Uterus (tissue), 4 donors: Measurements from ENCODE around the gene SHANK2. TPM values are rescaled to one million over a fixed set of nuclear protein-coding genes. Genes with fewer than 3 reads are reported as not detected.
"Not testable (repeated sequence)": the region's sequence is repeated elsewhere in the genome, so short reads cannot be mapped to it uniquely, and the experiment has no call there.

Experiments
- DNase-seq, 2 donors: peaks; one replicate each; pipeline ENCODE4 v3.0.0-alpha.2; 2019 to 2020
- H3K27ac ChIP-seq, 2 donors: fragments of 200-600 bp; sonication (generic); 1 replicate in 1 of 2; 2 replicates in 1 of 2; pipeline ENCODE4 v1.5.1; 2016 to 2018
- H3K27me3 ChIP-seq, 2 donors: fragments of 200-600 bp; sonication (generic); one replicate each; pipeline ENCODE4 v1.5.1; 2018 to 2019; ENCODE audit warnings: control low read depth in 1 of 2
- H3K36me3 ChIP-seq, 2 donors: fragments of 200-600 bp; sonication (generic); one replicate each; pipeline ENCODE4 v1.5.1; 2019; ENCODE audit warnings: control low read depth in 1 of 2
- H3K4me1 ChIP-seq, 2 donors: fragments of 200-600 bp; sonication (generic); one replicate each; pipeline ENCODE4 v1.5.1; 2018 to 2019; ENCODE audit warnings: control low read depth in 1 of 2
- H3K4me3 ChIP-seq, 2 donors: fragments of 200-600 bp; sonication (generic); 1 replicate in 1 of 2; 2 replicates in 1 of 2; pipeline ENCODE4 v1.5.1; 2018 to 2019; ENCODE audit warnings: mild to moderate bottlenecking in 1 of 2
- H3K9me3 ChIP-seq, 2 donors: fragments of 200-600 bp; sonication (generic); one replicate each; pipeline ENCODE4 v1.5.1; 2019; ENCODE audit warnings: control low read depth in 1 of 2
- POLR2A ChIP-seq, 2 donors: fragments of 450-650 bp; IDR thresholded peaks; one replicate each; pipeline ENCODE4 v1.6.1; 2016; ENCODE audit warnings: antibody characterized with exemption in 2 of 2, mild to moderate bottlenecking in 1 of 2, moderate library complexity in 1 of 2
- intact Hi-C: fragments of 100-400 bp; cut with DNase I; formaldehyde crosslinking; loops from one replicate; pipeline ENCODE4 v1.15.1; 2023; ENCODE audit warnings: low total_unique reads
- total RNA-seq, 4 donors: library from RNA; depleted of rRNA in 3 of 4; stranded (reverse); fragments of >200 nt in 3 of 4; gene quantifications; one replicate each; pipeline versions ENCODE4 v1.1.0 to v1.2.4, GENCODE V29; 2014 to 2023
- TF ChIP-seq, protein P1 (sequence below), 4 experiments: fragments of 200-600 bp in 2 of 4; fragments of 450-650 bp in 2 of 4; sonication (generic) in 2 of 4; IDR thresholded peaks; one replicate each; pipeline ENCODE4 v1.5.1; 2016 to 2019; ENCODE audit warnings: antibody characterized with exemption in 4 of 4, mild to moderate bottlenecking in 2 of 4, moderate library complexity in 1 of 4
- donor health status: DM: yes; HTN: yes; CAD: no.

SHANK2 gene
- total RNA-seq, 4 donors from 2014 or later = 0.51 to 6.8 (median 0.99) TPM

DNA sequence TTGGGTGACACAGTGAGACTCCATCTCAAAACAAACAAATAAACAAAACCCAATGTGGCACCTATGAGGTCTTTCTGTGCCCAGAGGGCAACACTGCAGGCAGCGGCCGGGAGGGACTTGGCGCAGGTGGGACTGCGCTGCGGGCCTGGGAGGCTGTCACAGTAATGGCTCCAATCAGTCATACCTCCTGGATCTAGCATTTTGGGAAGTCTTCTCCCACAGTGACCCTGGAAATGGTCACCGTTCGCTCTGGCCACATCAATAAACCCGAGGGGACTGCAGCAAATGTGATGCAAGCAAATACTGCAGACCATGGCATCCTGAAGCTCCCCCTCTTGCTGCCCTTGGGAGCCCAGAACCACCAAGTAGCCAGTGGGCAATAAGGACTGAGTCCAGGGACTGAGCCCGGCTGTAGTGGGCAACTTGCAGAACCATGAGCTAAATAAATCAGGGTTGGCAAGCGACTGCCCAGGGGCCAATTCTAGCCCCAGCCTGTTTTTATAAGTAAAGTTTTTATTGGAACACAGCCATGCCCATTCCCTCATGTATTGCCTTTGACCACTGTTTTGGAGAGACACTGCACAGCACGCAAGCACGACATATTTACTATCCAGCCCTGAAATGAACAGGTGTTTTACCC lies 15.4 kb downstream of the SHANK2 start:
- Histone ChIP-seq H3K27me3 (peaks cover 0 to 4% of the 10 kb centered on the region in 2 donors), H3K27ac (no peak overlapping the region), H3K9me3 (no peaks in the 10 kb centered on the region), H3K4me1 (no peaks in the 10 kb centered on the region), H3K36me3 (no peaks in the 10 kb centered on the region), H3K4me3 (no peak overlapping the region)
- intact Hi-C loops = no loop called here
- no peak for DNase-seq
- TF ChIP-seq, protein P1, sequence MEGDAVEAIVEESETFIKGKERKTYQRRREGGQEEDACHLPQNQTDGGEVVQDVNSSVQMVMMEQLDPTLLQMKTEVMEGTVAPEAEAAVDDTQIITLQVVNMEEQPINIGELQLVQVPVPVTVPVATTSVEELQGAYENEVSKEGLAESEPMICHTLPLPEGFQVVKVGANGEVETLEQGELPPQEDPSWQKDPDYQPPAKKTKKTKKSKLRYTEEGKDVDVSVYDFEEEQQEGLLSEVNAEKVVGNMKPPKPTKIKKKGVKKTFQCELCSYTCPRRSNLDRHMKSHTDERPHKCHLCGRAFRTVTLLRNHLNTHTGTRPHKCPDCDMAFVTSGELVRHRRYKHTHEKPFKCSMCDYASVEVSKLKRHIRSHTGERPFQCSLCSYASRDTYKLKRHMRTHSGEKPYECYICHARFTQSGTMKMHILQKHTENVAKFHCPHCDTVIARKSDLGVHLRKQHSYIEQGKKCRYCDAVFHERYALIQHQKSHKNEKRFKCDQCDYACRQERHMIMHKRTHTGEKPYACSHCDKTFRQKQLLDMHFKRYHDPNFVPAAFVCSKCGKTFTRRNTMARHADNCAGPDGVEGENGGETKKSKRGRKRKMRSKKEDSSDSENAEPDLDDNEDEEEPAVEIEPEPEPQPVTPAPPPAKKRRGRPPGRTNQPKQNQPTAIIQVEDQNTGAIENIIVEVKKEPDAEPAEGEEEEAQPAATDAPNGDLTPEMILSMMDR (IDR thresholded peaks at IDR 0.05) = no peak
- TF ChIP-seq POLR2A (IDR thresholded peaks at IDR 0.05) = no peak

DNA sequence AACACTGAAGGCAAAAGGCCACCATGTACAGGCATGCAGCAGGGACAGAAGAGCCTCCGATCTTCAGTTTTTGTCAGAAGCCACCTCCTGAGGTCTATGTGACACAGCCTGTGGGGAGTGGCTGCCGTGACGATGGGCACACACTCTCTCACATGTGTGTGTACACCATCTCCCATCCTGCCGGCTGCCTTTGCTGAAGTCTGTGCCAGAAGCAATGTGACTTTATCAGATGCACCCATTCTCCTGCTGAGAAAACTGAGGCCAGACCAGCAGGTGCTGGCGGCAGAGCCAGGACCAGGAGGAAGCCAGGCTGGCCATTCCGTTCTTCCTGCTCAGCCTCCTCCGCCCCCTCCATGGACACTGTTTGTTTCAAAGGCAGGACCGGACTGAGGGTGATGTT lies 16.7 kb downstream of the SHANK2 start:
- H3K27ac ChIP-seq = no peak overlapping the region
- no peaks in the 10 kb centered on the region for H3K9me3 ChIP-seq
- no peaks in the 10 kb centered on the region for H3K36me3 ChIP-seq
- intact Hi-C loops = no loop called here
- DNase-seq = no peak
- no peak overlapping the region for H3K4me3 ChIP-seq
- no peaks in the 10 kb centered on the region for H3K4me1 ChIP-seq
- TF ChIP-seq POLR2A (IDR thresholded peaks at IDR 0.05) = no peak
- TF ChIP-seq, protein P1 (IDR thresholded peaks at IDR 0.05) = no peak
- H3K27me3 ChIP-seq = peaks cover 0 to 4% of the 10 kb centered on the region in 2 donors

DNA sequence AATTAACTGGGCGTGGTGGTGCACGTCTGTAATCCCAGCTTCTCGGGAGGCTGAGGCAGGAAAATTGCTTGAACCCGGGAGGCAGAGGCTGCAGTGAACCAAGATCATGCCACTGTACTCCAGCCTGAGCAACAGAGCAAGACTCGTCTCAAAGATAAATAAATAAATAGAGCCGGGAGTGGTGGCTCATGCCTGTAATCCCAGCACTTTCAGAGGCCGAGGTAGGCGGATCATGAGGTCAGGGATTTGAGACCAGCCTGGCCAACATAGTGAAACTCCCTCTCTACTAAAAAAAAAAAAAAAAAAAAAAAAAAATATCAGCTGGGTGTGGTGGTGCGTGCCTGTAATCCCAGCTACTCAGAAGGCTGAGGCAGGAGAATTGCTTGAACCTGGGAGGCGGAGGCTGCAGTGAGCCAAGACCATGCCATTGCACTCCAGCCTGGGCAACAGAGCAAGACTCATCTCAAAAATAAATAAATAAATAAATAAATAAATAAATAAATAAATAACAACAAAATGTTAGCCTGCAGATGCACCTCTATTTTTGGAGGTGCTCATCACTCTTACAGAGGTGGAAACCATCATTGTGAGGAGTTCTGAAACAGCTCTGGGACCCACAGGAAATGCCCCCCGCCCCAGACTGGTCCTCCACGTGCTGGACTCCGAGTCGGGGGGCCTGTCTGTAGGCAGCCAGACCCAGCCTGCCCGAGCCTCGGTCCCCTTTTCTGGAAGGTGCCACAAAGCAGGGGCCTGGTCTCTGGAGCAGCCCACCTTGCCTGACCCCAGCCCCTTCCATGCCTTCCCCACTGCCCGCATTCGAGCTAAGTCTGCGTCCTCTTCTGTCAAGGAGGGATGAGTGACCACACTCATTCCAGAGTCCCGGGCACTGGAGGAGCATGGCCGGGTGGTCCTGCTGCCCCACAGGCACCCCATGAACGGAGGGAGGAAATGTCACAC lies 18.2 kb downstream of the SHANK2 start:
- H3K4me3 ChIP-seq, intact Hi-C loops, H3K4me1 ChIP-seq, H3K9me3 ChIP-seq, H3K27me3 ChIP-seq, DNase-seq, H3K27ac ChIP-seq, H3K36me3 ChIP-seq: not testable (repeated sequence)

DNA sequence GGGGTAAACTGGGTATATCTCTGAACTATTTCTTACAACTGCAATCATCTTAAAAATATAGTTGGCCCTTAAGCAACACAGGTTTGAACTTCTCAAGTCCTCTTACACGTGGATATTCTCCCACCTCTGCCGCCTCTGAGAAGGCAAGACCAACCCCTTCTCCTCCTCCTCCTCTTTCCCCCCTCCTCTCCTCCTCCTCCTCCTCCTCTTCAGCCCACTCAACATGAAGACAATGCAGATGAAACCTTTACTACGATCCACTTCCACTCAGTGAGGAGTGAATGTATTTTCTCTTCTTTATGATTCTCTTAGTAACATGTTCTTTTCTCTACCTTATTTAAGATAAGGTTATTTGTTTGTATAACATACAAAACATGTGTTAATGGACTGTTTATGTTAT lies 20.0 kb downstream of the SHANK2 start:
- Histone ChIP-seq H3K27ac (no peak overlapping the region), H3K4me1 (no peaks in the 10 kb centered on the region), H3K27me3 (no peaks in the 10 kb centered on the region), H3K4me3 (no peak overlapping the region), H3K36me3 (no peaks in the 10 kb centered on the region), H3K9me3 (peaks cover 0 to 2% of the 10 kb centered on the region in 2 donors)
- TF ChIP-seq POLR2A (IDR thresholded peaks at IDR 0.05) = no peak
- TF ChIP-seq, protein P1 (IDR thresholded peaks at IDR 0.05) = no peak
- DNase-seq = no peak
- intact Hi-C loops = no loop called here

DNA sequence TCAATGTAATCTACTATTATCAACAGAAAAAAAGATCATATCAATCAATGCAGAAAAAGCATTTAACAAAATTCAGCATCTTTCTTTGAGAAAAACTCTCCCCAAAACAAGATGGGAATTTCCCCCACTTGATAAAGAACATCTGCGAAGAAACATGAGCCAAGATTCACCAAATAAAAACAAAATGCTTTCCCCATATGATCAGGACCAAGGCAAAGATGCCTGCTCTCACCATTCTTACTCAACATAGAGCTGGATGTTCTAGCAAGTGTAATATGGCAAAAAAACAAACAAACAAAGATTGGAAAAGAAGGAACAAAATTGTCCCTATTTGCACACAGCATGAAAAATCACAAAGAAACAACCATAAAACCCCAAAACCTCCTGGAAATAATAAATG lies 23.4 kb downstream of the SHANK2 start:
- no peak overlapping the region for H3K27ac ChIP-seq
- H3K9me3 ChIP-seq = peaks cover 0 to 10% of the 10 kb centered on the region in 2 donors
- intact Hi-C loops = no loop called here
- H3K4me3 ChIP-seq = no peak overlapping the region
- no peaks in the 10 kb centered on the region for H3K4me1 ChIP-seq
- TF ChIP-seq, protein P1 (IDR thresholded peaks at IDR 0.05) = no peak
- TF ChIP-seq POLR2A (IDR thresholded peaks at IDR 0.05) = no peak
- no peaks in the 10 kb centered on the region for H3K27me3 ChIP-seq
- no peak for DNase-seq
- no peaks in the 10 kb centered on the region for H3K36me3 ChIP-seq
